ENCODE results near the gene YIF1B.

Gene YIF1B

GRCh38 chr19:38304866-38305429, 10.8 kb downstream of the YIF1B start:
- no peak overlapping the region for H3K4me3 ChIP-seq (ENCODE audit: low read depth, low read length)
- in situ Hi-C loops (cut with HindIII; ENCODE audit: low sequenced_read_pairs): no loop called here
- DNase-seq (ENCODE audit: low read depth, low spot score): peak; percentile 61
- no peak for TF ChIP-seq CTCF (IDR thresholded peaks at IDR 0.05; ENCODE audit: low read depth, low read length)

GRCh38 chr19:38304352-38304865, 11.3 kb downstream of the YIF1B start:
- TF ChIP-seq CTCF (IDR thresholded peaks at IDR 0.05; ENCODE audit: low read depth, low read length): no peak
- in situ Hi-C loops (cut with HindIII; ENCODE audit: low sequenced_read_pairs): no loop called here
- no peak for DNase-seq (ENCODE audit: low read depth, low spot score)
- no peak overlapping the region for H3K4me3 ChIP-seq (ENCODE audit: low read depth, low read length)

- TF ChIP-seq CTCF (IDR thresholded peaks at IDR 0.05; ENCODE audit: low read depth, low read length): no peak
- no peak within 1 kb of the TSS for H3K4me3 ChIP-seq (ENCODE audit: low read depth, low read length)
- DNase-seq (ENCODE audit: low read depth, low spot score): peak; percentile 17
- in situ Hi-C loops (cut with HindIII; ENCODE audit: low sequenced_read_pairs): no loop called here
Measured at GRCh38 chr19:38303517-38304351, 12.0 kb downstream of the YIF1B start, which contains the start of gene C19orf33. C19orf33 (plus strand) TSS chr19:38304251; CDS start chr19:38304262, 11 bp downstream.

- DNase-seq (ENCODE audit: low read depth, low spot score): peak; percentile 22
- no peak for TF ChIP-seq CTCF (IDR thresholded peaks at IDR 0.05; ENCODE audit: low read depth, low read length)
- no peak overlapping the region for H3K4me3 ChIP-seq (ENCODE audit: low read depth, low read length)
- in situ Hi-C loops (cut with HindIII; ENCODE audit: low sequenced_read_pairs): no loop called here
Measured at GRCh38 chr19:38298821-38299680, 16.7 kb downstream of the YIF1B start.

- in situ Hi-C loops (cut with HindIII; ENCODE audit: low sequenced_read_pairs): no loop called here
- DNase-seq (ENCODE audit: low read depth, low spot score): no peak
- TF ChIP-seq CTCF (IDR thresholded peaks at IDR 0.05; ENCODE audit: low read depth, low read length): no peak
- H3K4me3 ChIP-seq (ENCODE audit: low read depth, low read length): no peak overlapping the region
Measured at GRCh38 chr19:38294090-38294489, 21.7 kb downstream of the YIF1B start.

- DNase-seq (ENCODE audit: low read depth, low spot score): no peak
- in situ Hi-C loops (cut with HindIII; ENCODE audit: low sequenced_read_pairs): no loop called here
- H3K4me3 ChIP-seq (ENCODE audit: low read depth, low read length): no peak overlapping the region
- TF ChIP-seq CTCF (IDR thresholded peaks at IDR 0.05; ENCODE audit: low read depth, low read length): no peak
Measured at GRCh38 chr19:38293281-38293680, 22.5 kb downstream of the YIF1B start.
